HEK293 (cell line): ENCODE data around the gene MSI2.
A peak's percentile ranks its signal among the peaks of the same experiment; 100 is the strongest.

Experiments
- GFI1B ChIP-seq: fragments of 450-650 bp; formaldehyde crosslinking; IDR thresholded peaks from 2 replicates; pipeline ENCODE4 v1.5.1; 2016; ENCODE audit warnings: missing biosample characterization, missing genetic modification characterization
- GLI2 ChIP-seq: fragments of 450-650 bp; formaldehyde crosslinking; IDR thresholded peaks from 2 replicates; pipeline ENCODE4; 2017; ENCODE audit warnings: missing biosample characterization, missing genetic modification characterization, low read depth, borderline replicate concordance
- HIC1 ChIP-seq: fragments of 450-650 bp; formaldehyde crosslinking; IDR thresholded peaks from 2 replicates; pipeline ENCODE4 v1.5.1; 2016; ENCODE audit warnings: missing biosample characterization, missing genetic modification characterization
- HOXC10 ChIP-seq: sonication (generic); formaldehyde crosslinking; IDR thresholded peaks from 2 replicates; pipeline ENCODE4 v1.8.1; 2023; ENCODE audit warnings: mild to moderate bottlenecking, missing genetic modification reagents
- KLF8 ChIP-seq: fragments of 450-650 bp; formaldehyde crosslinking; IDR thresholded peaks from 2 replicates; pipeline ENCODE4 v1.5.1; 2016; ENCODE audit warnings: missing biosample characterization, missing genetic modification characterization
- MZF1 ChIP-seq: fragments of 450-650 bp; formaldehyde crosslinking; IDR thresholded peaks from 2 replicates; pipeline ENCODE4 v1.5.1; 2017; ENCODE audit warnings: missing biosample characterization, missing genetic modification characterization, borderline replicate concordance
- ZBTB26 ChIP-seq: fragments of 450-650 bp; formaldehyde crosslinking; optimal IDR thresholded peaks from 2 replicates; pipeline ENCODE3; 2016; ENCODE audit warnings: missing biosample characterization, mild to moderate bottlenecking, missing genetic modification characterization
- ZBTB8A ChIP-seq: fragments of 450-650 bp; formaldehyde crosslinking; IDR thresholded peaks from 2 replicates; pipeline ENCODE4 v1.5.1; 2016; ENCODE audit warnings: missing biosample characterization, missing genetic modification characterization
- ZNF223 ChIP-seq: fragments of 450-650 bp; formaldehyde crosslinking; IDR thresholded peaks from 2 replicates; pipeline ENCODE4 v1.5.1; 2016; ENCODE audit warnings: missing biosample characterization, missing genetic modification characterization
- ZNF280C ChIP-seq: fragments of 450-650 bp; formaldehyde crosslinking; IDR thresholded peaks from 2 replicates; pipeline ENCODE4 v1.5.1; 2016; ENCODE audit warnings: missing biosample characterization, missing genetic modification characterization
- ZNF341 ChIP-seq: fragments of 450-650 bp; formaldehyde crosslinking; IDR thresholded peaks from 2 replicates; pipeline ENCODE4; 2016; ENCODE audit warnings: low read depth, missing biosample characterization, missing genetic modification characterization
- ZNF362 ChIP-seq: fragments of 450-650 bp; formaldehyde crosslinking; IDR thresholded peaks from 2 replicates; pipeline ENCODE4 v1.5.1; 2016; ENCODE audit warnings: missing biosample characterization, missing genetic modification characterization
- ZNF366 ChIP-seq: fragments of 450-650 bp; formaldehyde crosslinking; conservative IDR thresholded peaks from 2 replicates; pipeline ENCODE4 v1.5.1; 2016; ENCODE audit warnings: missing biosample characterization, missing genetic modification characterization
- ZNF426 ChIP-seq: fragments of 450-650 bp; formaldehyde crosslinking; IDR thresholded peaks from 2 replicates; pipeline ENCODE4 v1.5.1; 2017; ENCODE audit warnings: missing biosample characterization, missing genetic modification characterization, mild to moderate bottlenecking, inconsistent platforms, moderate library complexity
- ZNF473 ChIP-seq: fragments of 450-650 bp; formaldehyde crosslinking; IDR thresholded peaks from 2 replicates; pipeline ENCODE4 v1.5.1; 2017; ENCODE audit warnings: missing biosample characterization, missing genetic modification characterization
- ZNF513 ChIP-seq: fragments of 450-650 bp; IDR thresholded peaks from 2 replicates; pipeline ENCODE4 v1.5.1; 2018; ENCODE audit warnings: missing biosample characterization, missing genetic modification characterization
- ZNF518A ChIP-seq: fragments of 450-650 bp; formaldehyde crosslinking; conservative IDR thresholded peaks from 2 replicates; pipeline ENCODE4 v1.5.1; 2016; ENCODE audit warnings: low read depth, missing biosample characterization, missing genetic modification characterization
- ZNF548 ChIP-seq: fragments of 450-650 bp; formaldehyde crosslinking; IDR thresholded peaks from 2 replicates; pipeline ENCODE4 v1.5.1; 2016; ENCODE audit warnings: missing biosample characterization, missing genetic modification characterization
- ZNF560 ChIP-seq: fragments of 450-650 bp; formaldehyde crosslinking; IDR thresholded peaks from 2 replicates; pipeline ENCODE4 v1.5.1; 2017; ENCODE audit warnings: missing biosample characterization, missing genetic modification characterization, borderline replicate concordance
- ZNF624 ChIP-seq: fragments of 450-650 bp; formaldehyde crosslinking; IDR thresholded peaks from 2 replicates; pipeline ENCODE4 v1.5.1; 2017; ENCODE audit warnings: missing biosample characterization, missing genetic modification characterization
- ZNF701 ChIP-seq: fragments of 450-650 bp; formaldehyde crosslinking; IDR thresholded peaks from 2 replicates; pipeline ENCODE4 v1.5.1; 2016; ENCODE audit warnings: missing biosample characterization, missing genetic modification characterization
- ZNF777 ChIP-seq: fragments of 450-650 bp; formaldehyde crosslinking; IDR thresholded peaks from 2 replicates; pipeline ENCODE4 v1.5.1; 2017; ENCODE audit warnings: missing biosample characterization, missing genetic modification characterization, borderline replicate concordance
- ZNF785 ChIP-seq: fragments of 450-650 bp; formaldehyde crosslinking; IDR thresholded peaks from 2 replicates; pipeline ENCODE4 v1.5.1; 2016; ENCODE audit warnings: missing biosample characterization, missing genetic modification characterization
- ZSCAN23 ChIP-seq: fragments of 450-650 bp; formaldehyde crosslinking; IDR thresholded peaks from 2 replicates; pipeline ENCODE4 v1.5.1; 2016; ENCODE audit warnings: missing biosample characterization, missing genetic modification characterization

Gene MSI2

GRCh38 chr17:57544834-57545463 lies 288.6 kb downstream of the MSI2 start (continued):
- no peak for TF ChIP-seq ZNF280C (tag by site-specific recombination)
- 0 out of 2 replicates have a peak, but pooled peaks have one; percentile 30 for TF ChIP-seq ZBTB8A (tag by site-specific recombination)
- peak; percentile 25; the same call in 1 of the 2 replicates for TF ChIP-seq ZNF341 (tag by site-specific recombination)
- TF ChIP-seq HOXC10 (CRISPR knock-in tag): no peak
- no peak for TF ChIP-seq ZNF560 (tag by site-specific recombination)
- no peak for TF ChIP-seq ZBTB26 (tag by site-specific recombination)
- TF ChIP-seq ZNF701 (tag by site-specific recombination): no peak
- peak; percentile 71; the same call in 1 of the 2 replicates for TF ChIP-seq GLI2 (tag by site-specific recombination)
- TF ChIP-seq ZNF548 (tag by site-specific recombination): no peak
- no peak for TF ChIP-seq ZNF624 (tag by site-specific recombination)
- 0 out of 2 replicates have a peak, but pooled peaks have one; percentile 13 for TF ChIP-seq MZF1 (tag by site-specific recombination)
- TF ChIP-seq ZNF473 (tag by site-specific recombination): no peak
- TF ChIP-seq ZNF513 (tag by site-specific recombination): no peak
- peak; percentile 73 for TF ChIP-seq KLF8 (tag by site-specific recombination)
- TF ChIP-seq HIC1 (tag by site-specific recombination): no peak
- no peak for TF ChIP-seq ZNF426 (tag by site-specific recombination)
- no peak for TF ChIP-seq ZNF518A (tag by site-specific recombination)
- TF ChIP-seq ZNF366: peak; percentile 29; the same call in 1 of the 2 replicates
- 0 out of 2 replicates have a peak, but pooled peaks have one; percentile 52 for TF ChIP-seq ZSCAN23
- no peak for TF ChIP-seq ZNF362 (tag by site-specific recombination)
- TF ChIP-seq ZNF223 (tag by site-specific recombination): no peak
- TF ChIP-seq GFI1B (tag by site-specific recombination): peak; percentile 98
- no peak for TF ChIP-seq ZNF777
- no peak for TF ChIP-seq ZNF785
